ENCODE data around the gene BBS12. TPM values are rescaled to one million over a fixed set of nuclear protein-coding genes. Genes with fewer than 3 reads are reported as not detected.

The BBS12 gene
- total RNA-seq, 1 donor from 2014 or later = 4.6 TPM

DNA sequence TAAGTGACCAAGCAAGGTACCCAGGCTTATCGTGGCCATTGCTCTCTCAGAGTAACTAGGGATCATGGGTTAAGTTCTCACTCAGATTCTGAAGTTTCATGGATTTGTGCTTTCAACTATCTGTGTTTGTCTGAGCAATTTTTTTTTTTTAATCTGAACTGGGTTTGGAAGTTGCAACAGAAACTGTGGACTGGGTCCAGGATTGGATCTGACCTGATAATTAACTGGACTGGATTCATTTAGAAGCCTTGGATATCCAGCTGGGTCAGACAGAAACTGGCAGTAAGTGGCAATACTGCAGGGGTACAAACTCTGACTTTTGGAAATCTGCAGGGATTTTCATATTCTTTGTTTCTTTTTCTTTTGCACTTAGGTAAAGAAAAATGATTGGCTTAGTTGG lies 55.4 kb downstream of the BBS12 start:
- DNase-seq (ENCODE audit: low spot score) = no peak
- Mint-ChIP-seq H3K27me3 (ENCODE audit: unreplicated experiment) (peaks cover 4% of the 10 kb centered on the region), H3K27ac (ENCODE audit: unreplicated experiment) (no peak overlapping the region), H3K4me3 (ENCODE audit: unreplicated experiment) (no peak overlapping the region), H3K9me3 (ENCODE audit: unreplicated experiment) (no peaks in the 10 kb centered on the region), H3K4me1 (ENCODE audit: unreplicated experiment) (peaks cover 12% of the 10 kb centered on the region), H3K36me3 (ENCODE audit: low read depth, unreplicated experiment) (no peaks in the 10 kb centered on the region)
- TF ChIP-seq, protein P1, sequence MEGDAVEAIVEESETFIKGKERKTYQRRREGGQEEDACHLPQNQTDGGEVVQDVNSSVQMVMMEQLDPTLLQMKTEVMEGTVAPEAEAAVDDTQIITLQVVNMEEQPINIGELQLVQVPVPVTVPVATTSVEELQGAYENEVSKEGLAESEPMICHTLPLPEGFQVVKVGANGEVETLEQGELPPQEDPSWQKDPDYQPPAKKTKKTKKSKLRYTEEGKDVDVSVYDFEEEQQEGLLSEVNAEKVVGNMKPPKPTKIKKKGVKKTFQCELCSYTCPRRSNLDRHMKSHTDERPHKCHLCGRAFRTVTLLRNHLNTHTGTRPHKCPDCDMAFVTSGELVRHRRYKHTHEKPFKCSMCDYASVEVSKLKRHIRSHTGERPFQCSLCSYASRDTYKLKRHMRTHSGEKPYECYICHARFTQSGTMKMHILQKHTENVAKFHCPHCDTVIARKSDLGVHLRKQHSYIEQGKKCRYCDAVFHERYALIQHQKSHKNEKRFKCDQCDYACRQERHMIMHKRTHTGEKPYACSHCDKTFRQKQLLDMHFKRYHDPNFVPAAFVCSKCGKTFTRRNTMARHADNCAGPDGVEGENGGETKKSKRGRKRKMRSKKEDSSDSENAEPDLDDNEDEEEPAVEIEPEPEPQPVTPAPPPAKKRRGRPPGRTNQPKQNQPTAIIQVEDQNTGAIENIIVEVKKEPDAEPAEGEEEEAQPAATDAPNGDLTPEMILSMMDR (IDR thresholded peaks at IDR 0.05; ENCODE audit: unreplicated experiment) = no peak

DNA sequence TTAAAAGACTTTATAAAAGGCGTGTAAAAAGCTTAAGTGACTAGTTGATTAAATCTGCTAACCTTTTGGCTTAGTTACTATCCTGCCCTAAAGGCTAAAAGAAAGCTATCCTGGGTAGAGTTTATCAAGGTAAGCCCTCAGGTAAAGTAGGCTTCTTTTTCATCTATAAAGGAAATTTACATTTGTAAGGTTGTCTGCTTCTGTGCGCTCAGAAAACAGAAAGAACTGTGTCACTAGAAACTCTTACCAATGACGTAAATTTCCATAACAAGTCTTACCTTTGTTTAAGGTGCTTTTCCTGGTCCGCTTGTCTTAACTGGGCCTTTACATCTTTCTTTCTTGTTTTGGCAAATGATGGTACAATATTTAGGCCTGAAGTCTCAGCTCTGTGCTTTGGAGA lies 56.4 kb downstream of the BBS12 start:
- H3K27ac Mint-ChIP-seq (ENCODE audit: unreplicated experiment) = no peak overlapping the region
- DNase-seq (ENCODE audit: low spot score) = no peak
- TF ChIP-seq, protein P1 (IDR thresholded peaks at IDR 0.05; ENCODE audit: unreplicated experiment) = no peak
- H3K9me3 Mint-ChIP-seq (ENCODE audit: unreplicated experiment) = no peaks in the 10 kb centered on the region
- H3K36me3 Mint-ChIP-seq (ENCODE audit: low read depth, unreplicated experiment) = no peaks in the 10 kb centered on the region
- peaks cover 4% of the 10 kb centered on the region for H3K27me3 Mint-ChIP-seq (ENCODE audit: unreplicated experiment)
- peaks cover 2% of the 10 kb centered on the region for H3K4me1 Mint-ChIP-seq (ENCODE audit: unreplicated experiment)
- no peak overlapping the region for H3K4me3 Mint-ChIP-seq (ENCODE audit: unreplicated experiment)

DNA sequence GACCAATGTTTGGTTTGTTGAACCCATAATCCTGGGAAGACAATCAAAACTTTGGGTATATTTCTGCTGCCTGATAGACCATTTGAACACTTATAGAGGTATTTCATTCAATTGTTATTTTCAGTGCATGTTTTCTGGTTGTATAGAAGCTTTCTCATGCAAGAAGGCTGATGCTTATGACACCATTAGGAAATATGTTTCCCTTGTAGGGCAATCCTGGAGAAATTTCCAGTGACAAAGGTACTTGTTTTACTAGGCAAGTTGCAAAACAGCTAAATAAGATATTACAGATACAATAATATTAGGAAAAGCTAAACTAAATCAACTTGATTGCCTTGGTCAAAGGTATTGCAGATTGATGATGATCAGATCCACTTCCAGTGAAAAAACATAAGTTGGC lies 61.3 kb downstream of the BBS12 start:
- Mint-ChIP-seq H3K4me3 (ENCODE audit: unreplicated experiment) (no peak overlapping the region), H3K27ac (ENCODE audit: unreplicated experiment) (no peak overlapping the region), H3K9me3 (ENCODE audit: unreplicated experiment) (no peaks in the 10 kb centered on the region), H3K27me3 (ENCODE audit: unreplicated experiment) (no peaks in the 10 kb centered on the region), H3K36me3 (ENCODE audit: low read depth, unreplicated experiment) (no peaks in the 10 kb centered on the region), H3K4me1 (ENCODE audit: unreplicated experiment) (peaks cover 8% of the 10 kb centered on the region)
- TF ChIP-seq, protein P1 (IDR thresholded peaks at IDR 0.05; ENCODE audit: unreplicated experiment) = no peak
- no peak for DNase-seq (ENCODE audit: low spot score)

Other genes starting within 250 kb of the BBS12 start
- gene IL21, start 111.6 kb upstream of the BBS12 start, total RNA-seq (ENCODE audit: unreplicated experiment) = not detected
- 26.1 TPM for gene FGF2, start 94.1 kb downstream of the BBS12 start, total RNA-seq (ENCODE audit: unreplicated experiment)
- gene NUDT6, start 189.9 kb downstream of the BBS12 start, total RNA-seq (ENCODE audit: unreplicated experiment) = 6.5 TPM